Sigmoid colon (tissue), 4 donors: ENCODE results near the gene HIGD1B.

ENCODE experiments used
- CTCF ChIP-seq, 4 experiments: fragments of 450-650 bp in 3 of 4; fragments of 200-600 bp in 1 of 4; IDR thresholded peaks; one replicate each; pipeline ENCODE4 v1.5.1; 2016 to 2019; ENCODE audit warnings: antibody characterized with exemption in 4 of 4, mild to moderate bottlenecking in 3 of 4, moderate library complexity in 2 of 4
- POLR2AphosphoS5 ChIP-seq, 4 donors: sonication (generic); formaldehyde crosslinking; IDR thresholded peaks; one replicate each; pipeline ENCODE4 v1.6.1; 2017; ENCODE audit warnings: antibody characterized with exemption in 4 of 4

- TF ChIP-seq POLR2AphosphoS5 (IDR thresholded peaks at IDR 0.05): no peak
- TF ChIP-seq CTCF (IDR thresholded peaks at IDR 0.05): no peak
These were observed at the start of gene HIGD1B for GRCh38 chr17:44847586-44847985.
